ENCODE measurements around the gene STX16.

Gene STX16

DNA sequence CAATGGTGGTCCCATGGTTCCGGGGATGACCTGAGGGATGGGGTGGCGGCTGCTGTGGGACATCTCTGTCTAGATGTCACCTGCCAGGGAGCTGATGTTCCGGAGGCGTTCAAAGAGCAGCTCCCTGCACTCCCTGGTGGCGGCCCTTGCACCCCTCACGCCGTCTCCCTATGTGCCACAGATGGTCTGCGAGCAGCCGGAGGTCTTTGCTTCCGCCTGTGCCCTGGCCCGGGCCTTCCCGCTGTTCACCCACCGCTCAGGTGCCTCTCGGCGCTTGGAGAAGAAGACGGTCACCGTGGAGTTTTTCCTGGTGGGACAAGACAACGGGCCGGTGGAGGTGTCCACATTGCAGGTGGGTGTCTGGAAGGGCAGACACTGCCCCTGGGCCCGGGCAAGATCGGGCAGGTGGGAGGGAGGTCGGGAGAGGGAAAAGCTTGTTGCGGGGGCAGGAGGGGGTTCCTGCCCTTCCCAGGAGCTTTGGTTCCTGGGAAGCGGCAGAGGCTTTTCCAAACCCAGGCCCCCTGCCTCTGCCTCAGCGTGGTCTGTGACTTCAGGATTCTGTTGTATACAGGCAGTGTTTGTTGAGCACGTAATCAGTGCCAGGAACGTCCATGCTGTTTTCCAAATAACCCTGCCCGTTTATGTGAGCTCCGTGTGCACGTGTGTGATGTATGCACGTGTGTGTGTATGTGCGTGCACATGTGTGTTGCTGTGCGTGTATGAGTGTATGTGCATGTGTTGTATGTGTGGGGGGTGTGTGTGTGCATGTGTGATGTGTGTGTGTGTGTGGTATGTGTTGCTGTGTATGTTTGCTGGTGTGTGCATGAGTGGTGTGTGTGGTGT lies 43.4 kb downstream of the STX16 start:
- FAIRE-seq (no peak), DNase-seq (ENCODE audit: insufficient read length, low spot score) (no peak)
- TF ChIP-seq POLR2A (IDR thresholded peaks at IDR 0.05; ENCODE audit: low read depth, low read length), result no peak

- DNase-seq (ENCODE audit: insufficient read length, low spot score), result no peak
- FAIRE-seq, result no peak
- TF ChIP-seq POLR2A (IDR thresholded peaks at IDR 0.05; ENCODE audit: low read depth, low read length), result no peak
These were observed 44.1 kb downstream of the STX16 start for GRCh38 chr20:58695084-58695722.

- no peak for TF ChIP-seq POLR2A (IDR thresholded peaks at IDR 0.05; ENCODE audit: low read depth, low read length)
- FAIRE-seq (no peak), DNase-seq (ENCODE audit: insufficient read length, low spot score) (no peak)
These were observed 44.9 kb downstream of the STX16 start for GRCh38 chr20:58695895-58696375.

GRCh38 chr20:58696411-58696961 lies 45.4 kb downstream of the STX16 start:
- FAIRE-seq (no peak), DNase-seq (ENCODE audit: insufficient read length, low spot score) (no peak)
- no peak for TF ChIP-seq POLR2A (IDR thresholded peaks at IDR 0.05; ENCODE audit: low read depth, low read length)

DNA sequence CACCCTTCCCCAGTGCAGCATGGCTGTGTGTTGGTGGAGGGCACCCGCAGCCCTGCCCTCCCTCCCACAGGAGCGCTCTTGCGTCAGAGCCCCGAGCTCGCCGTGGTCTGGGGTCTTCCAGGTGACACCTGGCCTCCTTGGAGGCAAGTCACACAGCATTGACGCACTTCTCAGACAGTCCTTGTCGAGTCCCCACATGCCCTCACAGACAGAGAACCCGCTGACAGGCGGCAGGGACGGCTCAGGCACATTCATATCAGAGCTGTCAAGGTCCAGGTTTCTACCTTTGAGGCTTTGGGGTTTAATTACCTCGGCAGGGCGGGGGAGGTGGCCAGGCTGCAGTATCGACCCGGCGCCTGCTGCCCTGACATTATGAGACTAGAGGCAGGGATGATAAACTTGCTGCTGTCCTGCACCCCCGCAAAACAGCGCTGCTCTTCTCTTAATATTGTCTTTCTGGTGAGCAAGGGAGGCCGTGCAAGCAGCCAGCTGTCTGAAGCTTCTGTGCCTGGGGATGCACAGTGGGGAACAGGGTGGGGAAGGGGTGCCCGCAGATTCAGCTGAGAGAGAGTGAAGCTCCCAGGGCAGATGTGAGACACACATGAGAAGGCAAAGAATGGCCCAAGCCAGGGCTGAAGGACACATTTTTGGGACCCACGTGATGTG lies 46.3 kb downstream of the STX16 start:
- DNase-seq (ENCODE audit: insufficient read length, low spot score), result no peak
- no peak for FAIRE-seq
- TF ChIP-seq POLR2A (IDR thresholded peaks at IDR 0.05; ENCODE audit: low read depth, low read length), result no peak

DNA sequence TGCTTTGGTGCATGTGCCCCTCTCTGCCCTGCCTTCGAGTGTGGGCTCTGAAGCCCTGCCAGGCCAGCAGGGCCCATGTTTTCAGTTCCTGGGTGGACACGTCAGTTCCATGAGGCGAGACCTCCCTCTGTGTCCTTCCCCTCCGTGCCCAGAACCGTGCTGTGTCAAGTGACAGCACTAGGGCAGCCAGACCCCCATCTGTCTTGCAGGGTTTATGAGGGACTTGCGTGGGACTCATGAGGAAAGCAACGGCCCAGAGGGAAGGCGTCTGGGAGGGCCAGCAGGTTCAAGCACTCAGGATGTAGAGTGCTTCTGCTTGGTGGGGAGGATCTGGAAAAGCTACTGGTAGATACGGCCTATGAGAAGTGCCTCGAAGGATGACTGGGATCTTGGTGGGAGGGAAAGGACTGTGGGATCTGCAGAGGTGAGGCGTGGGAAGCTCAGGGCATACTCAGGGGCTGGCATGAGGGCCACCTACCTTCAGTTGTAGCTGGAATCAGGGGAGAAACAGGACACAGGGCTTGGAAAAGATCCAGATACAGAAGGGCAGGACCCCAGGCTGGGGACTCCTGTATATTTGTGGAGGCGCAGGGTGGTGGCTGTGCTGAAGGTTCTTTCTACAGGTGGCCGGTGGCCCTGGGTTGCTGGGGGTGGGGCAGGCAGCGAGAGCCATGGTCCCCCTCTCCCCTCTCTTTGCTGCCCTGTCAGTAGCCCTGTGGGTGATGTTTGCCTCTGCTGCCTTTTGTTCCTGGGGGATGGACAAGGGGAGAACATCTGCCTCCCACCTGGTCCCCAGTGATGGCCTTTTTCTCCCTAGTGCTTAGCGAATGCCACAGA lies 47.0 kb downstream of the STX16 start:
- FAIRE-seq (no peak), DNase-seq (ENCODE audit: insufficient read length, low spot score) (no peak)

DNA sequence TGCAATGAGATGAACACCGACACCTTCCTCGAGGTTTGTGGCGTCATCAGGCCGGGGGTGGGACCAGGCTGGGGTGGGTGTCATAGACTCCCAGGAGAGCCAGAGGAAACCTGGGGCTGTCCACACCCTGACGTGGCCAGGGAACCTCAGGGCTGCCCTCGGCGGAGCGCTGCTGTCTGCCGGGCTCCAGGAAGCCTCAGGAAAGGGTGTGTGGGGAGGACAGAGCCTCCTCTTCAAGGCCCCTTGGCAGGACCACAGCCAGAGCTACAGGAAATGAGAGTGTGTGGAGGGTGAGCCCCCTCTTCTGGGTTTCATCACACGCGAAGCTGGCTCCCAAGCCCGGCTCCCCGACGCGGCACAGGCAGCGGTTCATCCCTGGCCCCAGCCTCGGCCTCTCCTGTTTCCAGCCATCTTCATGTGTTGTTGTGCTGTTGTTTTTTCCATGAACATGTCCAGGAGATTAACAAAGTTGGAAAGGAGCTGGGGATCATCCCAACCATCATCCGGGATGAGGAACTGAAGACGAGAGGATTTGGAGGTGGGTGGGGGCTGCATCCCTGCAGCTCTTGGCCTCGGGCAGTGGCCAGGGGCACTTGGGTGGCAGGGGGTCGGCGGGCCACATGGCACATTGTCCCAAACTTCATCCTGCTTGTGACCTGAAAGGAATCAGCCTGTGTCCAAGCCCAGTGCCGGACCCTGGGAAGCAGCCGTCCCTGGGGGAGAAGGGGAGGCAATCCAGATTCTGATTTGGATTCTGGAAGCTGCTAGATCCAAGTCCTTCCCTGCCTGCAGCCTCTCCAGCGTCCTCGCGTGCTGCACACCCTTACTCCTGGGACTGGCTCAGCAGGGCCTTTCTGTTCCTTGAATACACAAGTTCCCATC lies 47.9 kb downstream of the STX16 start:
- TF ChIP-seq POLR2A (IDR thresholded peaks at IDR 0.05; ENCODE audit: low read depth, low read length), result no peak
- DNase-seq (ENCODE audit: insufficient read length, low spot score) (no peak), FAIRE-seq (no peak)

More for the DNA sequence above, 47.0 kb downstream of the STX16 start:
- TF ChIP-seq POLR2A (IDR thresholded peaks at IDR 0.05; ENCODE audit: low read depth, low read length), result no peak

DNA sequence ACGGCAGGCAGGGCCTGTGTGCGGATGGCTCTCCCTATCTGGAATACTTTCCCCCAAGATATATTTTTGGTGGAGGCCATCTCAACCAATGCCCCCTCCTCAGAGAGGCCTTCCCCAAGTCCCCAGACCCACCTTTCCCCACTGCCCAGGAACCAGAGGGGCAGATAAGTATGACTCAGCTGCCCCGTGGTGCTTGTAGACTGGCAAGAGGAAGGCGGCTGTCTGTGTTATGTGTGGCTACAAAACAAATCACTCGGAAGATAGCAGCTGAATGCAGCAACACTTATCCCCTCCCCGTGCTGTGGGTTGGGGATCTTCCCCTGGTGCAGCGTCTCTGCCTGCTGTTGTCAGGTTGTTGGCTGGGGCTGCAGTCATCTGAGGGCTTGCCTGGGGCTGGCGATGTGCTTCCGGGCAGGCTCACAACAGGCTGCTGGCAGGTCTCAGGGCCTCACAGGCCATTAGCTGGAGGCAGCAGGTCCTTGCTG lies 48.6 kb downstream of the STX16 start:
- FAIRE-seq (no peak), DNase-seq (ENCODE audit: insufficient read length, low spot score) (no peak)
- TF ChIP-seq POLR2A (IDR thresholded peaks at IDR 0.05; ENCODE audit: low read depth, low read length), result no peak

GRCh38 chr20:58700121-58700821 lies 49.2 kb downstream of the STX16 start:
- DNase-seq (ENCODE audit: insufficient read length, low spot score) (no peak), FAIRE-seq (no peak)

GRCh38 chr20:58700823-58701222 lies 49.7 kb downstream of the STX16 start:
- no peak for TF ChIP-seq POLR2A (IDR thresholded peaks at IDR 0.05; ENCODE audit: low read depth, low read length)
- no peak for DNase-seq (ENCODE audit: insufficient read length, low spot score)
- no peak for FAIRE-seq

More at GRCh38 chr20:58700121-58700821, 49.2 kb downstream of the STX16 start:
- TF ChIP-seq POLR2A (IDR thresholded peaks at IDR 0.05; ENCODE audit: low read depth, low read length), result no peak

DNA sequence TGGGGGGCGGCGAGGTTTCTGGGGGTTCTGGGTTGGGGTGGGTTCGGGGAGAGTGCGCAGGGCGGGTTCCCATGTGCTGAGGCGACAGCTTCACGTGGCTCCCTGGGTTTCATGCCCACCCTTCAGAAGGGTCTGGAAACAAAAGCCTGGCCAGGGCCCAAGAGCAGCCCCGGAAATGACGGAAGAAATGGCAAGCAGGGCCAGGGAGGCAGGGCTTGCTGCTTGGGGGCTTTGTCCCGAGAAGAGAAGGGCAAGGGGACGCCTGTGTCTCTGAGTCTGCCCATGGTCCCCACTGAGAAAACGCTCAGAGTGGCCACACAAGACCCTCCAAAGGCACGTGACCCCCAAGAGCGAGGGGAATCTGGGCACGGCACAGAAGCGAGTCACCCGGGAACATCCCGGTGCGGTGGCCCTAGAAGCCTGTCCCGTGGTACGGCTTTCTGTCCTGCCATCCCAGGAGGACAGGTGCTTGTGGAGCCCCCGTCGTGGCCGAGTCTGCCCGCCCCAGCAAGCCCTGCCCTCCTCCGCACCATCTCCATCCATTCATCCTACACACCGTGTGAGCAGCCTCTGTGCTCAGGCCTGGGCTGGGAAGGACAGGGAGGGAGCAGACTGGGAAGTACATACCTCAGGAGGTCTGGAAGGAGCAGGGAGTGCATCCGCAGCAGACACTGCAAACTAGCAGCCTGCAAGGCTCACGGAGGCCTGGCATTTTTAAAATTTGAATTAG lies 50.5 kb downstream of the STX16 start:
- no peak for FAIRE-seq
- no peak for DNase-seq (ENCODE audit: insufficient read length, low spot score)
- TF ChIP-seq POLR2A (IDR thresholded peaks at IDR 0.05; ENCODE audit: low read depth, low read length), result no peak

All from H54 (cell line).